Subcutaneous adipose tissue (tissue), 4 donors: ENCODE measurements around the gene GMEB2. TPM values are rescaled to one million over a fixed set of nuclear protein-coding genes. Genes with fewer than 3 reads are reported as not detected.

Source experiments
- CTCF ChIP-seq: fragments of 450-650 bp; IDR thresholded peaks from one replicate; pipeline ENCODE4 v1.5.1; 2016; ENCODE audit warnings: low read depth, mild to moderate bottlenecking, control low read depth, antibody characterized with exemption, moderate library complexity
- total RNA-seq, 4 donors: library from RNA; depleted of rRNA; stranded (reverse); fragments of >200 nt; gene quantifications; one replicate each; pipeline ENCODE4 v1.1.0, GENCODE V29; 2016

GMEB2 gene
- total RNA-seq, 4 donors from 2014 or later = 3.6 to 12.8 (median 5.1) TPM

- no peak for TF ChIP-seq CTCF
These were observed 28.3 kb upstream of the GMEB2 start for GRCh38 chr20:63655249-63655648.

GRCh38 chr20:63653974-63654668 lies 27.2 kb upstream of the GMEB2 start:
- no peak for TF ChIP-seq CTCF

GRCh38 chr20:63653041-63653973 lies 26.4 kb upstream of the GMEB2 start, which contains the start of gene STMN3:
STMN3 (minus strand) TSS chr20:63653424; CDS start chr20:63653345, 79 bp downstream.
- no peak for TF ChIP-seq CTCF

GRCh38 chr20:63652192-63652980 lies 25.5 kb upstream of the GMEB2 start:
- no peak for TF ChIP-seq CTCF

GRCh38 chr20:63651942-63652191 lies 25.0 kb upstream of the GMEB2 start:
- no peak for TF ChIP-seq CTCF

- no peak for TF ChIP-seq CTCF
These were observed 22.1 kb upstream of the GMEB2 start for GRCh38 chr20:63648895-63649589.
